Mucosa of descending colon (tissue), 3 donors: Measurements from ENCODE around the gene CPNE6. TPM values are rescaled to one million over a fixed set of nuclear protein-coding genes. Genes with fewer than 3 reads are reported as not detected.
"Not testable (repeated sequence)": the region's sequence is repeated elsewhere in the genome, so short reads cannot be mapped to it uniquely, and the experiment has no call there.

Experiments
- ATAC-seq: fragments of 200-7000 bp; cut with Tn5 transposase; one replicate; pipeline ENCODE4 v1.9.1; 2020; ENCODE audit warnings: mild to moderate bottlenecking, moderate library complexity
- DNase-seq, 3 donors: peaks; one replicate each; pipeline ENCODE4 v3.0.0-alpha.2; 2020
- H3K36me3 ChIP-seq: fragments of 200-600 bp; one replicate; pipeline ENCODE4 v1.8.0; 2021; ENCODE audit warnings: low read depth, mild to moderate bottlenecking
- H3K4me1 ChIP-seq: fragments of 200-600 bp; one replicate; pipeline ENCODE4 v1.8.0; 2021; ENCODE audit warnings: low read depth, mild to moderate bottlenecking
- H3K4me3 ChIP-seq: fragments of 200-600 bp; one replicate; pipeline ENCODE4 v1.8.0; 2021; ENCODE audit warnings: mild to moderate bottlenecking
- H3K9me3 ChIP-seq: fragments of 200-600 bp; one replicate; pipeline ENCODE4 v1.8.0; 2021; ENCODE audit warnings: mild to moderate bottlenecking
- intact Hi-C, 2 donors: fragments of 100-400 bp; cut with DNase I in 1 of 2; cut with micrococcal nuclease in 1 of 2; formaldehyde crosslinking; loops; one replicate each; pipeline versions ENCODE4 v1.11.0 to v1.11.1; 2022; cut with DNase I, micrococcal nuclease
- total RNA-seq, 3 donors: library from RNA; stranded (reverse); fragmentation: NEBNext Ultra II Directional in 2 of 3; extraction: Animal tissue kit (Norgen Biotek cat#: 25700) in 2 of 3; gene quantifications; one replicate each; pipeline versions ENCODE4 v1.2.1 to v1.2.4, GENCODE V29; 2021 to 2023
- TF ChIP-seq, protein P1 (sequence below): fragments of 200-600 bp; IDR thresholded peaks from one replicate; pipeline ENCODE4 v1.8.0; 2022; ENCODE audit warnings: antibody characterized with exemption, mild to moderate bottlenecking
- donor health status: DM: no; HTN: no; CAD: no; lungs with moderate emphysema.
- donor health status: DM: no; HTN: no; CAD: no.
- donor health status: DM: no; HTN: yes; CAD: no.

CPNE6 gene
- total RNA-seq, 3 donors from 2014 or later, result 0.14 to 2.2 TPM; not detected in 1

DNA sequence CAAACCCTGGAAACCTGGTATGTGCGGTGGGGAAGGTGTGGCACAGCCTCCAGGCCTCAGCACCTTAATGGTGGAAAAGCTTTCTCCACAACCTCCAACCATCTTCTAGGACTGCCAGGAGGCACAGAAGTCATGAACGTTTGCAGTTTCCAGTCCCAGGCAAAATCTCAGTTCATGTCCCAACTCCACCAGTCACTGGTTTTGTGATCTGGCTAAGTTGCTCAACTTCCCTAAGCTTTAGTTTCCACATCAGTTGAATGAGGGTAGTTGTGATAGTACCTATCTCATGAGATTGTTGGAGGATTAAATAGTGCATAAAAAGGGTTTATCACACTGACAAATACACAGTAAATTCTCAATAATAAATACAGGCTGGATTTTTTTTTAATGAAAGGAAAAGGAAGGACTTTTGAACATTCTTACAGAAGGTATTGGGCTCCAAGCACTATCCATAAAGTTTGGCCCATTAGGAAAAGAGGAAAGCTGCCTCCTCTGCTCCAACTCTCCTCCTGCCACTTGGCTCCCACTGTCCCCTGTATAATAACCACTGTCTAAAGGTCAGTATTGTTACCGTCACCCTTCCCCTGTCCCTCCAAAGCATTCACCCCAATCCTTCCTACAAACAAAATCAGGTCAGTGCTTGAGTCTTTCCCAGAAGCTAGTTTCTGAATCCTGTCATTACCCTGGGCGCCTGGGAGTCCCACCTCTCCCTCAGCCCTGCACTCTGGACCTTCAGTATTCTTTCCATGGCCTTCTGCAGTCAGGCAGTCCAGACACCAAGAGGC lies 29.0 kb downstream of the CPNE6 start:
- H3K4me3 ChIP-seq, result no peak overlapping the region
- H3K36me3 ChIP-seq, result no peaks in the 10 kb centered on the region
- ATAC-seq (no peak), DNase-seq (no peak)
- intact Hi-C loops, result loop anchor here in 1 of 2 donors (10.0 kb wide), 1 partner anchor 46 kb away; the partner anchor contains the start of gene CARMIL3
- no peaks in the 10 kb centered on the region for H3K9me3 ChIP-seq
- TF ChIP-seq, protein P1, sequence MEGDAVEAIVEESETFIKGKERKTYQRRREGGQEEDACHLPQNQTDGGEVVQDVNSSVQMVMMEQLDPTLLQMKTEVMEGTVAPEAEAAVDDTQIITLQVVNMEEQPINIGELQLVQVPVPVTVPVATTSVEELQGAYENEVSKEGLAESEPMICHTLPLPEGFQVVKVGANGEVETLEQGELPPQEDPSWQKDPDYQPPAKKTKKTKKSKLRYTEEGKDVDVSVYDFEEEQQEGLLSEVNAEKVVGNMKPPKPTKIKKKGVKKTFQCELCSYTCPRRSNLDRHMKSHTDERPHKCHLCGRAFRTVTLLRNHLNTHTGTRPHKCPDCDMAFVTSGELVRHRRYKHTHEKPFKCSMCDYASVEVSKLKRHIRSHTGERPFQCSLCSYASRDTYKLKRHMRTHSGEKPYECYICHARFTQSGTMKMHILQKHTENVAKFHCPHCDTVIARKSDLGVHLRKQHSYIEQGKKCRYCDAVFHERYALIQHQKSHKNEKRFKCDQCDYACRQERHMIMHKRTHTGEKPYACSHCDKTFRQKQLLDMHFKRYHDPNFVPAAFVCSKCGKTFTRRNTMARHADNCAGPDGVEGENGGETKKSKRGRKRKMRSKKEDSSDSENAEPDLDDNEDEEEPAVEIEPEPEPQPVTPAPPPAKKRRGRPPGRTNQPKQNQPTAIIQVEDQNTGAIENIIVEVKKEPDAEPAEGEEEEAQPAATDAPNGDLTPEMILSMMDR, result no peak
- H3K4me1 ChIP-seq, result peaks cover 9% of the 10 kb centered on the region

GRCh38 chr14:24100982-24101494 lies 29.7 kb downstream of the CPNE6 start:
- no peaks in the 10 kb centered on the region for H3K9me3 ChIP-seq
- H3K4me3 ChIP-seq, result no peak overlapping the region
- TF ChIP-seq, protein P1, result no peak
- ATAC-seq (no peak), DNase-seq (no peak)
- intact Hi-C loops, result loop anchor here in 1 of 2 donors (10.0 kb wide), 1 partner anchor 46 kb away; the partner anchor contains the start of gene CARMIL3
- no peaks in the 10 kb centered on the region for H3K36me3 ChIP-seq
- peaks cover 3% of the 10 kb centered on the region for H3K4me1 ChIP-seq

- ATAC-seq (no peak), DNase-seq (no peak)
- no peak overlapping the region for H3K4me3 ChIP-seq
- TF ChIP-seq, protein P1, result no peak
- H3K4me1 ChIP-seq, result no peaks in the 10 kb centered on the region
- no peaks in the 10 kb centered on the region for H3K9me3 ChIP-seq
- H3K36me3 ChIP-seq, result no peaks in the 10 kb centered on the region
- intact Hi-C loops, result loop anchor here in 1 of 2 donors (10.0 kb wide), 1 partner anchor 48 kb away; the partner anchor contains the start of gene CARMIL3
Observed at GRCh38 chr14:24102357-24103048, 31.1 kb downstream of the CPNE6 start.

DNA sequence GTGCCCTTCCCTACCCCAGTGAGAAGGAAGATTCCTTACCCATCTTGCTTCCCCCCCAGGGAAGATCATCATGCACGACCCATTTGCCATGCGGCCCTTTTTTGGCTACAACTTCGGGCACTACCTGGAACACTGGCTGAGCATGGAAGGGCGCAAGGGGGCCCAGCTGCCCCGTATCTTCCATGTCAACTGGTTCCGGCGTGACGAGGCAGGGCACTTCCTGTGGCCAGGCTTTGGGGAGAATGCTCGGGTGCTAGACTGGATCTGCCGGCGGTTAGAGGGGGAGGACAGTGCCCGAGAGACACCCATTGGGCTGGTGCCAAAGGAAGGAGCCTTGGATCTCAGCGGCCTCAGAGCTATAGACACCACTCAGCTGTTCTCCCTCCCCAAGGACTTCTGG lies 32.1 kb downstream of the CPNE6 start:
- Histone ChIP-seq H3K9me3 (no peaks in the 10 kb centered on the region), H3K4me1 (no peaks in the 10 kb centered on the region), H3K36me3 (no peaks in the 10 kb centered on the region), H3K4me3 (no peak overlapping the region)
- no peak for ATAC-seq
- TF ChIP-seq, protein P1, result no peak
- no peak for DNase-seq
- intact Hi-C loops, result loop anchor here in 1 of 2 donors (10.0 kb wide), 1 partner anchor 49 kb away; the partner anchor contains the start of gene CARMIL3

GRCh38 chr14:24105609-24106239 lies 34.4 kb downstream of the CPNE6 start:
- ATAC-seq, H3K36me3 ChIP-seq, H3K4me3 ChIP-seq, H3K4me1 ChIP-seq, DNase-seq, H3K9me3 ChIP-seq: not testable (repeated sequence)
- intact Hi-C loops, result loop anchor here in 1 of 2 donors (10.0 kb wide), 1 partner anchor 51 kb away; the partner anchor contains the start of gene CARMIL3
